Sigmoid colon (tissue), 4 donors: ENCODE results near the gene VANGL2.

Experiments
- EP300 ChIP-seq, 4 donors: sonication (generic); formaldehyde crosslinking; IDR thresholded peaks; one replicate each; pipeline ENCODE4 v1.6.1; 2017; ENCODE audit warnings: antibody characterized with exemption in 4 of 4
- POLR2A ChIP-seq, 2 donors: fragments of 450-650 bp; IDR thresholded peaks; one replicate each; pipeline ENCODE4 v1.6.1; 2016; ENCODE audit warnings: antibody characterized with exemption in 2 of 2, mild to moderate bottlenecking in 2 of 2, moderate library complexity in 2 of 2
- TF ChIP-seq, protein P1 (sequence below), 4 experiments: fragments of 450-650 bp in 3 of 4; fragments of 200-600 bp in 1 of 4; IDR thresholded peaks; one replicate each; pipeline ENCODE4 v1.5.1; 2016 to 2019; ENCODE audit warnings: antibody characterized with exemption in 4 of 4, mild to moderate bottlenecking in 3 of 4, moderate library complexity in 2 of 4

DNA sequence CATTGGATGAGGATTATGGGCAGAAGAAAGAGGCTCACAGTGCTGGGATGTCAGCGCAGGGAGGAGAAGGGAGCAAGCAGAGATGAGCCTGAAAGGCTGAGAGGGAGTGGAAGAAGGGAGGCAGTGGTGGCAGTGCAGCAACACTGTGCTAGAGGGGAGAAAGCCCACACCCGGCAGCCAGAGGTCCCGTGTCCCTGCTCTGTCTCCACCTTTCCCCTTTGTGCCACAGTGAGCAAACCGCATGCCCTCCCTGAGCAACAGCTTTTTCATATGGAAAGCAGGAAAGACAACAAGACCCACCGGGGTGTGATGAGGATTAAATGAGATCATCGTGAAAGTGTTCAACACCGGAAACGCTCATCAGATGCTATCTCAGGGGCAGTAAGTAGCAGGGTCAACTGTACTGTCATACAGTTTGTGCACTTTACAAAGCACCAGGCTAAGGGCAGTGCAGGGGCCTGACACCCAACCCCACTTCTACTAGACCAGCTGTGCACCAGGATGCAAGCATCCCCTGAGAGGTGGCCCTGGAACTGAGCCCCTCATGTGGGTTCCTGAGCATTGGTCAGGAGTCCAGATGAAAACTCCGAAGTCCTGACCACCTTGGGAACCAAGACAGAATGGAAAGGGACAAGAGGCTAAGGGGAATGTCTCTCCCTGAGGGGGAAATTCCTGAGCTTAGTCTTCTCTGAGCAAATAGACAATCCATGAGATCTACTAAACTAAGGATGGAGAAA, 24.4 kb upstream of the VANGL2 start:
- TF ChIP-seq, protein P1, sequence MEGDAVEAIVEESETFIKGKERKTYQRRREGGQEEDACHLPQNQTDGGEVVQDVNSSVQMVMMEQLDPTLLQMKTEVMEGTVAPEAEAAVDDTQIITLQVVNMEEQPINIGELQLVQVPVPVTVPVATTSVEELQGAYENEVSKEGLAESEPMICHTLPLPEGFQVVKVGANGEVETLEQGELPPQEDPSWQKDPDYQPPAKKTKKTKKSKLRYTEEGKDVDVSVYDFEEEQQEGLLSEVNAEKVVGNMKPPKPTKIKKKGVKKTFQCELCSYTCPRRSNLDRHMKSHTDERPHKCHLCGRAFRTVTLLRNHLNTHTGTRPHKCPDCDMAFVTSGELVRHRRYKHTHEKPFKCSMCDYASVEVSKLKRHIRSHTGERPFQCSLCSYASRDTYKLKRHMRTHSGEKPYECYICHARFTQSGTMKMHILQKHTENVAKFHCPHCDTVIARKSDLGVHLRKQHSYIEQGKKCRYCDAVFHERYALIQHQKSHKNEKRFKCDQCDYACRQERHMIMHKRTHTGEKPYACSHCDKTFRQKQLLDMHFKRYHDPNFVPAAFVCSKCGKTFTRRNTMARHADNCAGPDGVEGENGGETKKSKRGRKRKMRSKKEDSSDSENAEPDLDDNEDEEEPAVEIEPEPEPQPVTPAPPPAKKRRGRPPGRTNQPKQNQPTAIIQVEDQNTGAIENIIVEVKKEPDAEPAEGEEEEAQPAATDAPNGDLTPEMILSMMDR (IDR thresholded peaks at IDR 0.05): no peak
- TF ChIP-seq EP300 (IDR thresholded peaks at IDR 0.05) (no peak), POLR2A (IDR thresholded peaks at IDR 0.05) (no peak)
